ENCODE results near the gene CREB5.

The CREB5 gene

GRCh38 chr7:28643188-28643569 is 230.9 kb downstream of the CREB5 start:
- DNase-seq (ENCODE audit: low read depth in 2 of 2), result no peak

GRCh38 chr7:28643584-28644340 is 231.4 kb downstream of the CREB5 start:
- DNase-seq (ENCODE audit: low read depth in 2 of 2), result no peak

- no peak for DNase-seq (ENCODE audit: low read depth in 2 of 2)
Observed at GRCh38 chr7:28645866-28646265, 233.5 kb downstream of the CREB5 start.

- no peak for DNase-seq (ENCODE audit: low read depth in 2 of 2)
Observed at GRCh38 chr7:28646376-28647075, 234.2 kb downstream of the CREB5 start.

- DNase-seq (ENCODE audit: low read depth in 2 of 2), result no peak
Observed at GRCh38 chr7:28647076-28647421, 234.7 kb downstream of the CREB5 start.

- DNase-seq (ENCODE audit: low read depth in 2 of 2), result no peak
Observed at GRCh38 chr7:28649189-28649588, 236.9 kb downstream of the CREB5 start.

GRCh38 chr7:28649811-28650210 is 237.5 kb downstream of the CREB5 start:
- DNase-seq (ENCODE audit: low read depth in 2 of 2), result no peak

- DNase-seq (ENCODE audit: low read depth in 2 of 2), result no peak
Observed at GRCh38 chr7:28654110-28654509, 241.8 kb downstream of the CREB5 start.

- DNase-seq (ENCODE audit: low read depth in 2 of 2), result no peak
Observed at GRCh38 chr7:28656529-28656928, 244.2 kb downstream of the CREB5 start.

GRCh38 chr7:28658381-28658780 is 246.1 kb downstream of the CREB5 start:
- no peak for DNase-seq (ENCODE audit: low read depth in 2 of 2)

- DNase-seq (ENCODE audit: low read depth in 2 of 2), result no peak
Observed at GRCh38 chr7:28660132-28660531, 247.8 kb downstream of the CREB5 start.

GRCh38 chr7:28661826-28662595 is 249.7 kb downstream of the CREB5 start:
- no peak for DNase-seq (ENCODE audit: low read depth in 2 of 2)

GRCh38 chr7:28666154-28666553 is 253.8 kb downstream of the CREB5 start:
- no peak for DNase-seq (ENCODE audit: low read depth in 2 of 2)

GRCh38 chr7:28668085-28668484 is 255.8 kb downstream of the CREB5 start:
- no peak for DNase-seq (ENCODE audit: low read depth in 2 of 2)

GRCh38 chr7:28669330-28669729 is 257.0 kb downstream of the CREB5 start:
- no peak for DNase-seq (ENCODE audit: low read depth in 2 of 2)

- DNase-seq (ENCODE audit: low read depth in 2 of 2), result no peak
Observed at GRCh38 chr7:28671526-28671925, 259.2 kb downstream of the CREB5 start.

- DNase-seq (ENCODE audit: low read depth in 2 of 2), result no peak
Observed at GRCh38 chr7:28672397-28672797, 260.1 kb downstream of the CREB5 start.

- DNase-seq (ENCODE audit: low read depth in 2 of 2), result no peak
Observed at GRCh38 chr7:28674359-28674782, 262.1 kb downstream of the CREB5 start.

GRCh38 chr7:28675429-28675828 is 263.1 kb downstream of the CREB5 start:
- DNase-seq (ENCODE audit: low read depth in 2 of 2), result no peak

GRCh38 chr7:28677668-28678067 is 265.4 kb downstream of the CREB5 start:
- no peak for DNase-seq (ENCODE audit: low read depth in 2 of 2)

- DNase-seq (ENCODE audit: low read depth in 2 of 2), result no peak
Observed at GRCh38 chr7:28678431-28678965, 266.2 kb downstream of the CREB5 start.

- no peak for DNase-seq (ENCODE audit: low read depth in 2 of 2)
Observed at GRCh38 chr7:28681693-28682310, 269.5 kb downstream of the CREB5 start.
